NCI-H1694 (cell line): ENCODE measurements around the gene DNAAF2.
"Not testable (repeated sequence)": the region's sequence is repeated elsewhere in the genome, so short reads cannot be mapped to it uniquely, and the experiment has no call there.

Source experiments
- DNase-seq: peaks from one replicate; lab custom pipeline; 2025; lab: John Stamatoyannopoulos, UW

The DNAAF2 gene

DNA sequence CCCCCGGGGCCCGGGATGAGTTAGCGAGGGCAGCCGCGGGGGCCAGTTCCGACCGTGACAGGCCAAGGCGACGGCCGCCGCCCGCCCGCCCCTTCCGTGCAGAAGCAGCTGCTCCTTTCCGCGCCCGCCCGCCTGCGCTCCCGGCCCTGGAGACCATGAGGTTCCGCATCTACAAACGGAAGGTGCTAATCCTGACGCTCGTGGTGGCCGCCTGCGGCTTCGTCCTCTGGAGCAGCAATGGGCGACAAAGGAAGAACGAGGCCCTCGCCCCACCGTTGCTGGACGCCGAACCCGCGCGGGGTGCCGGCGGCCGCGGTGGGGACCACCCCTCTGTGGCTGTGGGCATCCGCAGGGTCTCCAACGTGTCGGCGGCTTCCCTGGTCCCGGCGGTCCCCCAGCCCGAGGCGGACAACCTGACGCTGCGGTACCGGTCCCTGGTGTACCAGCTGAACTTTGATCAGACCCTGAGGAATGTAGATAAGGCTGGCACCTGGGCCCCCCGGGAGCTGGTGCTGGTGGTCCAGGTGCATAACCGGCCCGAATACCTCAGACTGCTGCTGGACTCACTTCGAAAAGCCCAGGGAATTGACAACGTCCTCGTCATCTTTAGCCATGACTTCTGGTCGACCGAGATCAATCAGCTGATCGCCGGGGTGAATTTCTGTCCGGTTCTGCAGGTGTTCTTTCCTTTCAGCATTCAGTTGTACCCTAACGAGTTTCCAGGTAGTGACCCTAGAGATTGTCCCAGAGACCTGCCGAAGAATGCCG, 13.7 kb downstream of the DNAAF2 start:
- peak; percentile 39 for DNase-seq

DNA sequence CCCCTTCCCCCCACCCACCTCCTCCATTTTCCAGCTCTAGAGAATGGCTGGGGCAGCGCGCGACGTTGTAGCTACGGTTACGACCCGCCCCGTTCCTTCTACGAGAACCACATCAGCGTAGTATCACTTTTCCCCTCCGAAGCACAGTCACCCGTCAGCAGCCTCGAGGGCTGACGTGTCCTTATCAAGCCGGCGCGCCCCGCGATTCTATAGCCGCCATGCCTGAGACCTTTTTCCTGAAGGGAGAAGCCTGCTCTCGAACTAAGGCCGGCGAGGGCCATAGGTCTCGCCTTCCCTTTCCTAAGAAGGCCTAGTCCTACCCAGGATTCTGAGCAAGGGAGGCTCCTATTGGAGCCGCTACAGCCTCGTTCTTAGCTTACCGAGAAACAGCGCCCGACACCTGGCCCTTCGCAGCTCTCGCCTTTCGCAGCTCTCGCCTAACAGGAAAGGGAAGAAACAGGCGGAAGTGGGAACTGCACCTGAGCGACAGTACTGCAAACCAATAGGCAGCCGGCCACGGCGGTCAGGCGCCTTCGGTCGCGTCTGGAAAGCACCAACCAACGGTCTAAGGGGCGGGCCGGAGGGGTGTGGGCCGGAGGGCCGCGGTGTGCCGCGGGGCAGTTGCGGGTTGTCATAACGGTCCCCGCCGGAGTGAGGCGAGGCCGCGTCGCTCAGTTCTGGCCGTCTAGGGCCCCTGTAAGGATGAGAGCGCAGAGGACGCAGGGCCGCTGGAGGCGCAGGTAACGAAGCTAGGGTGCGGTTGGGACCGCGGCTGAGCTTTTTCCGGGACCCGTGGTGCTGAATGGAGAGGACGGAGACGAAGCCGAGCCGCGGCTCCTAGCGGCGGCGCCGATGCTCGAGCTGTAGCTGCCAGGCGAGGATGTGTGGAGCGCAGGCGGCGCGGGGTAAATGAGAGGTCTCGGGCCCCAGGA, 14.6 kb downstream of the DNAAF2 start, which contains the start of the genes MGAT2 and RPL36AL:
Gene MGAT2 (plus strand): TSS at position 618 of the 932 bp plus-strand sequence. CDS start 470 bp downstream, outside the sequence.
Gene RPL36AL (minus strand): TSS at position 445 of the 932 bp plus-strand sequence. CDS start 1,522 bp downstream, outside the sequence.
- peak; percentile 93 for DNase-seq

DNA sequence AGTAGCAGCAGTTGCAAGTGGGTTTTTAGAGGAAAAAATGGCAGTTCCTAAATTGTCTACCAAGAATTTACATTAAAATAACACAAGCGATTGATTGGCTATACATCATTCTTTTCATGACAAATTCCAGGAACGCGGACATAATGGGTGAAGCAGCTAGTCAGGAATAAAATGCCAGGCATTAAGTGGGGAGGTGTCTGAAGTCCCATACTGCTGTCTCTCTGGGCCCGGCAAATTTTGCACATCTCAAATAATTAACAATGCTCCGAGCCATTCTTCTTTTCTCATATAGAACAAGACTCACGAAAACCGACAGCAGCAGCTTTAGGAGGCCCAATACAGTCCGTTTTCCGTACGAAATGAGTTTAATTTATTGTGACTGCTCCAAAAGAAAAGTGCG, 15.3 kb downstream of the DNAAF2 start:
- no peak for DNase-seq

DNA sequence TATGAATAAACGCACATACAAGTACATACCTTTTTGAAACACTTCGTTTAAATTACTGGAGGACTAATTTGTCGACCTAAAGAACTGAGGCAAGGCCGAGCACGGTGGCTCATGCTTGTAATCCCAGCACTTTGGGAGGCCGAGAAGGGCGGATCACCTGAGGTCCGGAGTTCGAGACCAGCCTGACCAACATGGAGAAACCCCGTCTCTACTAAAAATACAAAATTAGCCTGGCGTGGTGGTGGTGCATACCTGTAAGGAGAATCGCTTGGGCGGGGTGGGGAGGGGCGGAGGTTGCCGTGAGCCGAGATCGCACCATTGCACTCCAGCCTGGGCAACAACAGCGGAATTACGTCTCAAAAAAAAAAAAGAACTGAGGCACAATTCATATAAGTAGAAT, 15.8 kb downstream of the DNAAF2 start:
- DNase-seq = not testable (repeated sequence)

DNA sequence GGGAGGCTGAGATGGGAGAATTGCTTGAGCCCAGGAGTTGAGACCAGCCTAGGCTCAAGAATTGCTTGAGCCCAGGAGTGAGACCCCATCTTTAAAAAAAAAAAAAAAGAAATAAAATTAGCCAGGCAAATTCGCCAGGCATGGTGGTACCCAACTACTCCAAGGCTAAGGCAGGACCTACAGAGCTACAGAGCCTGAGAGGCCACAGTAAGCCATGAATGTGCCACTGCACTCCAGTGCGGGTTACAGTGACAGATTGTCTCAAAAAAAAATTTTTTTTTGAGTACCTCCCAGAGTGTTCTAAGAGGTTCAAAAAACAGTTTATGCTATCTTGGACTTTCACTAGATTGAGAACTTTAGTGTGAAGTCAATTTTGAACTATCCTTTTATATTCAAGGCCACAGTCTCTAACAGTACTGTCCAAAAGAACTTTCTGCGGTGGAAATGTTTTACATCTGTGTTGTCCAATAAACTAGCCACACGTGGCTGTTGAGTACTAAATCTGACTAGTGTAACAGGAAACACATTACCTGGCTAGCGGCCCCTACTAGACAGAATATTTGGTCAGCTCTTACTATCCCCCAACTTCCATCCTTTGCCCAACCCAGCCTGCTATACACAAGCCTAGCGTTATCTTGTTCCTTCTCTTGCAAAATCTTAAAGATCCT, 17.1 kb downstream of the DNAAF2 start:
- DNase-seq = no peak

DNA sequence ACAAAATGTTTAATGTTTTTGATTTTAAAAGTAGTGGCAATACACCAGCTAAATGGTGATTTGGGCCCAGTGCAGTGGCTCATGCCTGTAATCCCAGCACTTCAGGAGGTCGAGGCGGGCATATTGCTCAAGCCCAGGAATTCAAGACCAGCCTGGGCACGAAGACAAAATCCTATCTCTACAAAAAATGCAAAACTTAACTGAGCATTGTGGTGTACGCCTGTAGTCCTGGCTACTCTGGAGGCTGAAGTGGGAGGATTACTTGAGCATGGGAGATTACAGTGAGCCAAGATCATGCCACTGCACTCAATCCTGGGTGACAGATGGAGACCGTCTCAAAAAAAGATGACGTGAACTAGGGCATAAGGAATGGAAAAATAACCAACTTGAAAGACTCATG, 19.3 kb downstream of the DNAAF2 start:
- no peak for DNase-seq

DNA sequence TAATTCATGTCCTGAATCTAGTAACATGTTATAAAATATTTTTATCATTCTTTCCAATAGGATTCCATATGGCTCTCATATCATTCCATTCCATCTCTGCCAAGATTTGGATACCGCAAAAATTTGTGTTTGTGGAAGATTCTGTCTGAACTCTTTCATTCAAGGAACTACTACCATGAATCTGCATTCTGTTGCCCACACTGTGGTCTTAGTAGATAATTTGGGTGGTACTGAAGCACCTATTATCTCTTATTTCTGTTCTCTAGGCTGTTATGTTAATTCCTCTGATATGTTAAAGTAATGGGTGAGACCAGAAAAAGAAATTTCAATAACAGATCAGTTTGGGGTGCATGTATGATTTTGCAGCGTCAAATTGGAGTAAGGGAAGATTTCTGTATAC, 20.8 kb downstream of the DNAAF2 start:
- no peak for DNase-seq

DNA sequence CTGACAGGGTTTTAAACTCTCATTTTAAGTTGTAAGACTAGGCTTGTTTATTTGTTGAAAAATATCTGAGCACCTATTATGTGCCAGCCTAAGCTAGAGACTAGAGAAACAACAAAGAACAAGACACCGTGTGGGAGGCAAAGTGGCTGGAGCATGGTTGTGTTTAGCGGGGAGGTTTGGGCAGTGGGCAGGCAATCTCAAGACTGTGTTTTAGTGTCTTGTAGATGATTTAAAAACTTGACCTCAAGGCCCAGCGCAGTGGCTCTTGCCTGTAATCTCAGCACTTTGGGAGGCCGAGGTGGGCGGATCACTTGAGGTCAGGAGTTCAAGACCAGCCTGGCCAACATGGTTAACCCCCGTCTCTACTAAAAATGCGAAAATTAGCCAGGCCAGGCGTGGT, 22.4 kb downstream of the DNAAF2 start:
- DNase-seq = no peak

DNA sequence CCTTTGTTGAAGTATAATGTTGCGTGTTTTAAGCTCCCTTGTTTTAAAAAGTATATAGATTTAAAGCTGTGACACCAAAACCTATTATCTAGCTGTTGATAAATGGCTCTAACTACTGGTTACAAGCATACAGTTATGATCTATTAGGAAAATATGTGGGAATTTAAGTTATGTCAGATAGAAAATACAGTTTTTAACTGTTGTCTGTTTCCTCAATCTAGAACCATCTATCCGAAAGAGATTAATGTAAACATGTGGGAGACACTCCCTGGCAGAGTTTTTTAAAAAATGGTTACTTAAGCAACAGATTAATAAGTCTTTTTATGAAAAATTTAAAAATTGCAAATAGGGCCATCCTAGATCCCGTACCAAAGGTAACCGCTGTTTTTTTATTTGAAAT, 22.8 kb downstream of the DNAAF2 start:
- no peak for DNase-seq

DNA sequence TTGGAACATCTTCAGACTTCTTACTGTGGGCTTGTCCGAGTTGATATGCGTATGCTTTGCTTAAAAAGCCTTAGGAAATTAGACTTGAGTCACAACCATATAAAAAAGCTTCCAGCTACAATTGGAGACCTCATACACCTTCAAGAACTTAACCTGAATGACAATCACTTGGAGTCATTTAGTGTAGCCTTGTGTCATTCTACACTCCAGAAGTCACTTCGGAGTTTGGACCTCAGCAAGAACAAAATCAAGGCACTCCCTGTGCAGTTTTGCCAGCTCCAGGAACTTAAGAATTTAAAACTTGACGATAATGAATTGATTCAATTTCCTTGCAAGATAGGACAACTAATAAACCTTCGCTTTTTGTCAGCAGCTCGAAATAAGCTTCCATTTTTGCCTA, 27.5 kb downstream of the DNAAF2 start:
- DNase-seq = no peak

DNA sequence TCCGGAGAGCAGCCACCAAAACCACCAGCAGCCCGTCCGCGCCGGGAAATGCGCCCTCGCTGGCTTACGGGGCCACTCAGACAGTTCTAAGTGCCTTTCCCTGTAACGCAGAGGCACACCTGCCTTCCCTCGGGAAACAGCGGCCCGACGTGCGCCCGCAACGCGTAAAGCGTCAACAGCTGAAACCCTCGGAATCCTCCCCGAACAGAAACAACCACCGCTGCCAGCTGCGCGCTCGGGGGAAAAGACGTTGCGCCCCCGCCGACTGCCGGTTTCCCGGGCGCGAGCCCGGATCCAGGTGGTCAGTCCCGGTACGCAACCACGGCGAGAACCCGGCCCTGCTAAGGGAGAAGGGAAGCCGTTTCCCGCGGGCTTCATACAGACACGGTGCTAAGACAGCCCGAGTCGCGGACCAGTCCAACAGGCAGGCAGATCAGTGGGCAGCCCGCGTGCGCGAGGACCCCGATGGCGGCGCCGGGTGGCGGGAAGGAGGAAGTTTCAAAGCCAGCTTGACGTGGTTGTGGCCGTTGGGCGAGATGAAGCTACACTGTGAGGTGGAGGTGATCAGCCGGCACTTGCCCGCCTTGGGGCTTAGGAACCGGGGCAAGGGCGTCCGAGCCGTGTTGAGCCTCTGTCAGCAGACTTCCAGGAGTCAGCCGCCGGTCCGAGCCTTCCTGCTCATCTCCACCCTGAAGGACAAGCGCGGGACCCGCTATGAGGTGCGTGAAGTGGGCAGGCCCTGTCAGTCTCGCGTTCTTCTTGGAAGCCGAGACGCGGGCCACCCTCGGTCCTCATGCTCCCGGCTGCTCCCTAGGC, 36.4 kb downstream of the DNAAF2 start, which contains the start of gene LRR1:
Gene LRR1 (plus strand): TSS at position 456 of the 816 bp plus-strand sequence. CDS start 81 bp downstream, at position 537.
- peak; percentile 61 for DNase-seq

DNA sequence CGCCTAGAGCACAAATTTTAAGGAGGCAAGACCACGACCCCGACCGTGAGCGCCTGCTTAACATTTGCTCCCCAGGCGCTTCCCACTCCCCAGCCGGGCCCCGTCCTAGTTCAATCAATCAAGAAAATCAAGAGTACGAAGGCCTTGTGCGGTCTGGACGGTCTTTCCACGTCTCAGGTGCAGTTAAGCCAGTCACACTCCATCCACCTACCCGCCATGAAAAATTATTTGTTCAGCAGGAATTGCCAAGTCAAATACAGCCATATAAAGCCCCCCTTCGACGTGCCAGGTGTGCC, 36.9 kb downstream of the DNAAF2 start:
- no peak for DNase-seq

DNA sequence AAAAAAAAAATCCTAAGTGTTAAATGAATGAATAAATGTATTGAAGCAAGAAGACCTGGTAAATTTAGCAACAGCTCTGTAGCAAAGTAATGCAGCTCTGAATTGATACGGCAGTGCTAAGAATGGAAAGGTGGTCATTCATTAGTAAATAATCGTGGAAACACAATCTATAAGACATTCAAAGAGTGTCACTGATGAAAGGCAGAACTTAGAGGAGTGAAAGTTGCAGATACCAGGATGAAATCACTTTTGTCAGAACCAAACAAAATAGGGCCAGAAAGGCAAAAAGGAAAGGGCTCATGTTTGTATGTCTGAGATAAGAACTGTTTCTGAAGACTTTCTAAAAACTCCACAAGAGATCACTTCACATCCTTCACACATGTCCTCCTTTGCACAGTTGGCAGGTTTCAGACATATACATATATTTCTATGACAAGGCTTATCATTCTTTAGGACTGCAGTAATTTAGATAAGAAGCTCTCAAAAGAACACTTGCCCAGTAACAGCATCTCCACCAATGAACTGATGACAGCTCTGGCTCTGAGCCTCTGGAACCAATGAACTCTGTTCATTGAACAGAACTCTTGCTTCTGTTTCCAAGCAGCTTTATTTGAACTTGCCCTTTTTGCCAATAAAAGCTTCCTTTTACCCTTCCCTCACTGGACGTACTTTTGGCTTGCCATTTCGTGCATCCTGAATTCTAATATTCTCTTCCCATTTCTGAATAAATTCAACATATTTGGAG, 40.5 kb downstream of the DNAAF2 start:
- no peak for DNase-seq

DNA sequence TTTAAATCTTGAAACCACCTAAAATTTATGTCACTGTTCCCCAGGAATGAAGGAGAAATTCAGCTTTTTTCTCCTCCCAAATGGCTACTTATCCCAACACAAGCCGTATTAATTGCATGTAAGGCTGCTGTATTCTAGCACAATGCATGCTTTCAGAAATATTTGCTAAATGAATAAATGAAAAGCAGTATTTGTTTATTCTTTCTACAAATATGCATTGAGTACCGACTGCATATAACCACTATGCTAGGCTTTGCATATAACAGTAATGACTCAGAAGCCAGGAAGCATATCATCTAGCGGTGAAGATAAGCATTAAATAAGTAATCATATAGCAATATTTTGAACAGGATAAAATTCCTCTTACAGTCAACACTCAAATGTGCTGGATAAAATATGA, 42.0 kb downstream of the DNAAF2 start:
- no peak for DNase-seq

DNA sequence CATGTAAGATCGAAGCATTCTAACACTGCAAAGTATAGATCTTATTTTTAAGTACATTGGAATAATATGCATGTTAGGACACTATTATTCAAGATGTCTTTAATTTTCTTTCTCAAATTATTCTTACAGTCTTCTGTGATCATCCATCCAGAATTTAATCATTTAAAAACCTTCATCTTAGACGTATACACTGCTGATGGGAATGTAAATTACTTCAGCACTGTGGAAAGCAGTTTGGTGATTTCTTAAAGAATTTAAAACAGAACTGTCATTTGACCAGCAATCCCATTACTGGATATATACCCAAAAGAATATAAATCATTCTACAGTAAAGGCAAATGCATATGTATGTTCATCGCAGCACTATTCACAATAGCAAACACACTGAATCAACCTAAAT, 45.7 kb downstream of the DNAAF2 start:
- no peak for DNase-seq

DNA sequence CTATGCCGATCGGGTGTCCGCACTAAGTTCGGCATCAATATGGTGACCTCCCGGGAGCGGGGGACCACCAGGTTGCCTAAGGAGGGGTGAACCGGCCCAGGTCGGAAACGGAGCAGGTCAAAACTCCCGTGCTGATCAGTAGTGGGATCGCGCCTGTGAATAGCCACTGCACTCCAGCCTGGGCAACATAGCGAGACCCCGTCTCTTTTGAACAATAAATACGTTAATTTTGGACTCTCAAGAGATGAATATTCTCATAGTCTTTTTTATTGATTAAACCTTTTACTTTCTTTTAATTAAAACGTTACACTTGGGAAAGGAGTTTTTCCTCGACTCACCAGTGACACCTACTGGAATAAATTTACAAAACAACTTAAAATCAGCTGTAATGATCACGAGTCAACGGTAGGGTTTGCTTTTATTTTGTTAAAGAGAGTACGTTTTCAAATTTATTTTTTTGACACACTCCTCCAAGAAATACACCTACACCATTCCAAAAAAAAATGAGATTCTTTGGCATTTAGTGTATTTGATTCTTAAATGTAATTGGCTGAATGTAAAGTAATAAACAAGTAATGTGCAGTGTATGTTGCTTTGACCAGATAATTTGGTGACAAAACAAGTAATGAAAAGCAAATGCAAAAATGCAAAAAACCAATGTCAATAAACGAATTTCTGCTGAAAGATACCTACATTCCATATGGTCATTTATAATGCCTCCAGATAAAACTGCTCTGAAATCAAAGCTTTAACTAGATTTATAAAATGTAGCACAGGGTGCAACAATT, 48.2 kb downstream of the DNAAF2 start:
- DNase-seq = peak; percentile 86

DNA sequence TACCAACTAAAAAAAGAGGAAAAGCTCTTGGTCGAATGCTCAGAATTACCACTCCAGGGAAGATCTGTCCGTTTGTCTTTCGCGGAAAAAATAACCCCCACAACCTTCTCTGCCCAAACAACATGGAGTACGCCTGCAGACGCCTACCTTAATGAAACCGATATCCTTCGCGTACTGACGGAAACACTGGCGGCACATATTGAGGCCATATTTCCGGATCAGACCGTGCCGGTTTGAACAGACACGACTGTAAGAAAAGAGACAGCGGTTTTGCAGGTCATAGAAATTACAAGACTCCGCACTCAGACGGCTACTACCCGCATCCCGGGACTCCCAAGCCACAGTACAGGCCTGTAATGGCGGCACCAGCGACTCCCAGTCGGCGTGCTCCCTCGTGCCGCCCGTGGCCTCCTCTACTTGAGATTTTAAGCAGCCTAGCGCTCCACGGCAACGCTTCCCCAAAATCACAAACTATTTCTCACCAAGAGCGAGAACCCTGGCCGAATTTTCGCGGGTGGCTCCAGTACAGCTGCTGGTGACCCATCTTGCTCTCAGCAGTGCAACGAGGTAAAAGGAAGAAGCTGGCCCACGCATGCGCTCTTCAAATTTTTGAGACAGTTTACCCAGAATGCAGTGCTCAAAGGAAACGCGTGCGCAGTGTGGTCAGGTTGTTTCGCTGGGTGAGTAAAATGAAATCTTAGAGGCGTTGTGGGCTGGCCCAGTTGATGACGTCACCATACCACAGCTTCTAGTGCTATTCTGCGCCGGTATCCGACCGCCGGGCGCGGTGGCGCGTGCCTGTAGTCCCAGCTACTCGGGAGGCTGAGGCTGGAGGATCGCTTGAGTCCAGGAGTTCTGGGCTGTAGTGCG, 49.0 kb downstream of the DNAAF2 start, which contains the start of gene RPS29:
Gene RPS29 (minus strand): TSS at position 578 of the 870 bp plus-strand sequence. CDS start 34 bp downstream, at position 544.
- peak; percentile 99 for DNase-seq

DNA sequence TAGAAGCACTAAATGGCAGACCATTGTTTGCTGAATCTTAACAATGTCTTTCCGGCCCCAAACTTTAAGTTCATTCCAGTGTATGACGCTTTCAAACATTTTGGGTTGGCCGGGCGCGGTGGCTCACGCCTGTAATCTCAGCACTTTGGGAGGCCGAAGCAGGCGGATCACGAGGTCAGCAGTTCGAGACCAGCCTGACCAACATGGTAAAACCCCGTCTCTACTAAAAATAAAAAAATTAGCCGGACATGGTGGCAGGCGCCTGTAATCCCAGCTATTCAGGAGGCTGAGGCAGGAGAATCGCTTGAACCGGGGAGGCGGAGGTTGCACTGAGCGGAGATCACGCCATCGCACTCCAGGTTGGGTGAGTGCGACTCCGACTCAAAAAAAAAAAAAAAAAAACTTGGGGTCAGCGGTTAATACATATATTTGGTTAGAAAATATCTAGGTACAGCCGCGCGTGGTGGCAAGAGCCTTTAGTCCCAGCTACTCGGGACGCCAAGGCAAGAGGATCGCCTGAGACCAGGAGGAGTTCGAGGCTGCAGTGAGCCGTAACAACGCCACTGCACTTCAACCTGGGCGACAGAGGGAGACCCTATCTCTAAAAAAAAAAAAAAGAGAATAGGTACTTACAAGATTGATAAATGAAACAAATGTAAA, 49.9 kb downstream of the DNAAF2 start:
- not testable (repeated sequence) for DNase-seq
